HG03108 (cell line): Measurements from ENCODE around the gene UBE2G1.

Experiments
- ATAC-seq: cut with Tn5 transposase; IDR thresholded peaks from one replicate; pipeline ENCODE4 v1.9.1; 2021; ENCODE audit warnings: moderate library complexity; ENCODE audit not compliant: unreplicated experiment

The UBE2G1 gene

GRCh38 chr17:4340914-4341615, 25.4 kb downstream of the UBE2G1 start:
- ATAC-seq, result no peak

GRCh38 chr17:4334776-4335584, 31.5 kb downstream of the UBE2G1 start:
- no peak for ATAC-seq

- ATAC-seq, result no peak
Observed at GRCh38 chr17:4334332-4334731, 32.1 kb downstream of the UBE2G1 start.

DNA sequence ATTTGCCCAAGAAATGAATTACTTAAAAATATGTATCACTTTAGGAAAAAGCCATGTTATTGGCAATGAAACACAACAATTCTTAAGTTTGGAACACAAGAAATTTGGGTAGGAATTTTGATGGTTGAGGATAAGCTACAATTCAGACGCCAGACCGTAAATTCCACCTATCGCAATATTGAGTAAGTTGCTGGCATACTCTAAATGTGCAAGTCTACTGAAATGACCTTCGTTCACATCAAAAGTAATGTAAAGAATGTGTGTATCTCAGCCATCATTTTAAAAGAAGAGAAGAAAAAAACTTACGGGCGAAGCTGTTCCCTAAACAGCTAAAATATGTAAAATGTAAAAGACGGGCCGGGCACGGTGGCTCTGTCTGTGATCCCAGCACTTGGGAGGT, 33.4 kb downstream of the UBE2G1 start:
- ATAC-seq, result no peak

DNA sequence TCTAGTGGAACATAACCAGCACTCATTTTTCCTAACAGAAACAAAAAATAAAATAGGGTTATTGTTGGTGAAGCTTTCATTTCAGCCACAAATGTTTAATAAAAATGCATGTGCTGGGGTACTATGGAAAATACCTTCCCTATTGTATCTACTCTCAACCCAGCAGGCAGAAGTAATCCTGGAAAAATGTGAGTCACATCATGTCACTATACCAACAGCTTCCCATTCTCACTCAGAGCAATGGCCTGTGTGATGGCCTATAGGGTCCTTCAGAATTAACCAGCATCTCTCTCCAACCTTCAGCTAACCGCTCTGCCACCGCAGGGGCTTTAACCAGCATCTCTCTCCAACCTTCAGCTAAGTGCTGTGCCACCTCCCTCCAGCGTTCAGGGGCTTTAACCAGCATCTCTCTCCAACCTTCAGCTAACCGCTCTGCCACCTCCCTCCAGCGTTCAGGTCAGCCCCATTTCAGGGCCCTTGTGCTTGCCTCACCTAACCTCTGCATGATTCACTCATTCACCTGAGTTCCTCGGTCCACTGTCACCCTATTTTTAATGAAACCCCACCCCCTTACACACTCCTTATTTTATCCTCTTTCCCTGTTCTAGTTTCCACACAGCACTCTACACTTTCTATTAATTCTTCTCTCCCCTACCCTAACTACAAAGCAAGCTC, 34.0 kb downstream of the UBE2G1 start:
- no peak for ATAC-seq

DNA sequence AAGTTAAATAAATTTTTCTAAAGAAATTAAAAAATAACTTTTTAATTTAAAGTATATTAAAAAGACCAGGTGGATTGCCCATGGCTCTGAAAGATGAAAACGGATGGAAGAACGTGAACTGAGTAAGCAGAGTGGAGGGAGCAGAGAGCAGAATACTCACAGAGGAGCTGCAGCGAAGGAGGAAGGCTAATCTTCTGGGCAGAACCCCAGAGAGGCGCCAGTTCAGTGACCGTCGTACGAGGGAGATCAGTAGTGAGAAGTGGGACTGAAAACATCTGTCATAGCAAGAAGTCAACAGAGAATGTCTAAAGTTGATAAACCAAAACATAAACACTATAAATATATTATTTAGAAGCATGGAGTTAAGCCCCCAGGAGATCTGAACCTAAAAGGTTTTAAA, 34.9 kb downstream of the UBE2G1 start:
- ATAC-seq, result no peak

GRCh38 chr17:4329838-4330237, 36.6 kb downstream of the UBE2G1 start:
- ATAC-seq, result no peak

DNA sequence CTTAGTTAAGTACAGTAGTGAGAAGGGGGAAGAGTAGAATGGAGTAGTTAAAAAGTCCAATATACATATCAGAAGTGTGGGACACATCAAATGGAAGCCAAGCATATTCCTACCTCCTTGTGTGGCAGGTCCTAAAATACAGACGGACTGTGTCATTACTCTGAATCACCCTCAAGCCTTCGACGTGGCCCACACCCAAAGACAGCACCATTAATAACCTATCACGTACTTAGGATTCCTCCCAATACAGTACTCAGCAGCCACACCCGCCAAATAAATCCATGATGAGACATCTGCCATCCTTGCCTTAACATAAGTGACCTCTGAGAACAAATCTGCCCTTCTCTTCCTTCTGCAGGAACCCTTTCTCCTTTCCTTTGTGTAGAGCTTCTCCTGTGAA, 38.9 kb downstream of the UBE2G1 start:
- no peak for ATAC-seq

DNA sequence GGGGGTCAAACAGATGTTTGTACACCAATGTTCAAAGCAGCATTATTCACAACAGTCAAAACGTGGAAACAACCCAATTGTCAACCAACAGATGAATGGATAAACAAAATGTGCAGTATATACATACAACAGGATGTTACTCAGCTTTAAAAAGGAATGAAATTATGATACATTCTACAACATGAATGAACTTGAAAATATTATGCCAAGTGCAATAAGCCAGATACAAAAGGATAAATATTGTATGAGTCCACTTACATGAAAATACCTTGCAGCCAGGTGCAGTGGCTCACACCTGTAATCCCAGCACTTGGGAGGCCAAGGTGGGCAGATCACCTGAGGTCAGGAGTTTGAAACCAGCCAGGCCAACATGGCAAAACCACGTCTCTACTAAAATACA, 39.9 kb downstream of the UBE2G1 start:
- no peak for ATAC-seq

DNA sequence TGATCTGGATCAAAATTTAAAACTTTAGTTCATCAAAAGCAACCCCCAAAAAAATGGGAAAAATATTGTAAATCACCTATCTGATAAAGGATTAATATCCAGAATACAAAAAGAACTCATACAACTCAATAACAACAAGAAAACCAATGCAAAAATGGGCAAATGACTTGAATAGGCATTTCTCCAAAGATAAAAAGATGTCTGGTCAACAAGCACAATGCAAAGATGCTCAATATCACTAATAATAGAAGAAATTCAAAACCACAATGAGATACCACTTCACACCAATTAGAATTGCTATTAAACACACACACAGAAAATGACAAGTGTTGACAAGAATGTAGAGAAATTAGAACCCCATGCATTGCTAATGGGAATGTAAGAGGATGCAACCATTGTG, 40.4 kb downstream of the UBE2G1 start:
- no peak for ATAC-seq

- no peak for ATAC-seq
Observed at GRCh38 chr17:4324463-4324862, 42.0 kb downstream of the UBE2G1 start.

DNA sequence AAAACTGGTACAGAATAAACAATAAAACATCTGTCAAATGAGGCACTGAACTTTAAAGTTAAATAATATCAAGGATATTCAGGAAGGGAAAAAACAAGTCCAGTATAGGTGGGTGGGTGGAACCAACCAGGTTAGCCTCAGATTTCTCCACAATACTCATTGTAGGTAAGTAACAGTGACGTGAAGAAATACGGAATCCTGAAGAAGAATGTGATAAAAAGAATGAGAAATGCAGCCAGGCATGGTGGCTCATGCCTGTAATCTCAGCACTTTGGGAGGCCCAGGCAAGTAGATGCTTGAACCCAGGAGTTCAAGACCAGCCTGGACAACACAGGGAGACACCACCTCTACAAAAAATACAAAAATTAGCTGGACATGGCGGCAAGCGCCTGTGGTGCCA, 47.3 kb downstream of the UBE2G1 start:
- no peak for ATAC-seq

- ATAC-seq, result no peak
Observed at GRCh38 chr17:4318596-4318995, 47.9 kb downstream of the UBE2G1 start.

- no peak for ATAC-seq
Observed at GRCh38 chr17:4318186-4318585, 48.3 kb downstream of the UBE2G1 start.

DNA sequence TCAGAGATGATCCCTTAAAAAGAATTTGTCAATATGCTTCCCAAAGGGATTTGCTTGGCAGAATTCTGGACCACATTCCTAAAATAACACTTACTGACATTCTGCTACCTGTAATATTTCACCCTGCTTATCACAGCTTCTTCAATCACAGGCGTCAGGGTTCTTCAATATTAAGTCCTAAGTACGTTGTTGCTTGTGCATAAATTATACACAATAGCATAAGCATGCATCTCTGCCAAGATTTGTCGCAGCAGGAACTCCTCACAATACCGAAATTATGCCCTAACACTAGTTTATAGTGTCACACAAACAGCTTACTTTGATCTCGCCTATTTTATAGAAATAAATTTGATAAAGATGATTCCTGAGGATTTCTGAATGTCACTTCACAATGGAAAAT, 48.9 kb downstream of the UBE2G1 start:
- ATAC-seq, result no peak

- ATAC-seq, result no peak
Observed at GRCh38 chr17:4316648-4317047, 49.8 kb downstream of the UBE2G1 start.

- ATAC-seq, result no peak
Observed at GRCh38 chr17:4314618-4315017, 51.9 kb downstream of the UBE2G1 start.

DNA sequence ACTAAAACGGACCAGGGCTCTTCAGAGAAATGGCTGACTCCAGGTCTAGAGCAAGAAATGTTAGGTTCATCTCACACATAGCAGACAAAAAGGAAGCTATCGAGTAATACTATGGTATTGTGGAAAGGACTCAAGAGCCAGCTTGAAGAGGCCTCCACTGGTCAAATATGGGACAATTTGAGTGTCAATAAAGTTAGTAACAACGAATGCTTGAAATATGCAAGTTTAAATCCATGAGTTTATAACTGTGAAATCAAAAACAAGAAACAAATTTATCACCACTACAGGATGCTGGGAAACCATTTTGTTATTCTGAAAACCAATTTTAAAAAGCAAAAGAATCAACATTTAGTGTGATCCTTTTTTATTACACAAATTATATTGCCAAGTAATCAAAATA, 52.3 kb downstream of the UBE2G1 start:
- no peak for ATAC-seq

DNA sequence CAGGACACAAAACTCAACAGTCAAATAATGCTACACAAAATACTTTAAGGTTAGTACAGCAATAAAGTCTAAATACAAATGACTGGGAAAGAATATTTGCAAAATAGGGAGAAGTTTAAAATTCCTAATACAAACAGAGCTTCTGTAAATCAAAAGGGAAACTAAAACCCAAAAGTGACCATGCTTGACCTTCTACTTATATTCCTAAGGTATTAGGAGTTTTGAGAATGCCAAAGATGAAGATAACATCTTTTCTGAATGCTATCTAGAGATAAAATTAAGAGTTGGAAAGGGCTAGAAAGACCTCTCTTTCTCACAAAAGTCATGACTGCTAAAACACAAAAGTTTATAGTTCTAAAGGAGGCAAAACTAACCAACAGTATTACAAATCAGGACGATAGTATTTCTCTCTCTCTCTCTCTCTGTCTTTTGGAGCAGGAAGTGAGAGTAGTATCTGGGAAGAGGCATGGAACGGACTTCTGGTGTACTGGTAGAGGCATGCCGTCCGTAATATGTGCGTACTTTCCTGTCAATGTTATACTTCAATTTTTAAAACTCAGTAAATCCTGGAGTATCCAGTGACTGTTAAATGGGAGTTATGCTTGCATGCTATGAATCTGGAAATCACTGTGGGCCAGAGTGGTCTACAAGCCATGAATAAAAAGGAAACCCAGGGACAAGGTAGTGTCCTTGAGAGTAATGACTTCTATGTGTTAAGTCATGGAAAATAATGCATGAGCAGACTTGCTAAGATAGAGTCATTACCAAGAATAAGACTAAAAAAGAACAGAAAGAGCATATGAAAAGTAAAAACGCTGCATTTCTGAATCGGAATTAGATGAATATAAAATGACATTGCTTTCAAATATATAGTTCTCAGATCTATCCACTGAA, 53.0 kb downstream of the UBE2G1 start:
- ATAC-seq, result no peak

DNA sequence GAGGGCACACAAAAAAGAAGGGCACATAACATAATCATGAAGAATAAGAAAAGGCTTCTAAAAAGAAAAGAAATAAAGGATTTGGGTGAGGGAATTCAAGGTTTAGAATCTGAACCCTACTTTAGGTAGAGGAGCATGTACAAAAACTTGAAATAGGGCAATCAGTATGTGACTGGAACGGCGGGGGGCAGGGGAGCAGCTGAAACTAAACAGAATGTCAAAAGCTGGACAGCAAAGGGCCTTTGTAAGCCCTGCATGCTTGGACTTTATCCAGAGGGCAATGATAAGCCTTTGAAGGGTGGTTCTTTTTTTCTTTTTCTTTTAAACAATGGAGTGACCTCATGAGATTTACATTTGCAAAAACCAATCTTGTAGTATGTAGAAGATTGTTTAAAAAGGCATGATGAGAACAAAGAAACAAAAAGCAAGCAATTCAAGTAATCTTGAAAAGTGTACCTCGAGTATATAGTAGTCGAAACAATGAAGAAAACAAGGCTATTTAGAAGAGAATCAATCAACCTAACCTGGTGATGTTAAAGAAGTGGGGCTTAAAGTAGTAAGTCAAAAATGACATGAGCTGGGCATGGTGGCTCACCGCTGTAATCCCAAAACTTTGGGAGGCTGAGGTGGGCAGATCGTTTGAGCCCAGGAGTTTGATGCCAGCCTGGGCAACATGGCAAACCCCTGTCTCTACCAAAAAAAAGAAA, 56.0 kb downstream of the UBE2G1 start:
- no peak for ATAC-seq
